UCSD-AML1 (cell line): ENCODE measurements around the gene LRMDA.

Experiments
- DNase-seq: peaks from one replicate; lab custom pipeline; 2025; ENCODE audit not compliant: unreplicated experiment; lab: John Stamatoyannopoulos, UW

LRMDA gene

GRCh38 chr10:75632805-75633462 lies 201.5 kb downstream of the LRMDA start:
- DNase-seq, result no peak

- DNase-seq, result no peak
These were observed 202.1 kb downstream of the LRMDA start for GRCh38 chr10:75633568-75633967.

- DNase-seq, result no peak
These were observed 203.5 kb downstream of the LRMDA start for GRCh38 chr10:75634947-75635346.

GRCh38 chr10:75638752-75639151 lies 207.3 kb downstream of the LRMDA start:
- DNase-seq, result no peak

- no peak for DNase-seq
These were observed 208.3 kb downstream of the LRMDA start for GRCh38 chr10:75639736-75640135.

GRCh38 chr10:75640381-75640780 lies 209.0 kb downstream of the LRMDA start:
- no peak for DNase-seq

GRCh38 chr10:75640803-75641202 lies 209.4 kb downstream of the LRMDA start:
- no peak for DNase-seq

GRCh38 chr10:75643405-75643804 lies 212.0 kb downstream of the LRMDA start:
- DNase-seq, result no peak

GRCh38 chr10:75643944-75644692 lies 212.7 kb downstream of the LRMDA start:
- DNase-seq, result no peak

GRCh38 chr10:75645704-75646103 lies 214.3 kb downstream of the LRMDA start:
- no peak for DNase-seq

GRCh38 chr10:75646218-75646915 lies 214.9 kb downstream of the LRMDA start:
- no peak for DNase-seq

GRCh38 chr10:75646916-75647315 lies 215.5 kb downstream of the LRMDA start:
- DNase-seq, result no peak

- no peak for DNase-seq
These were observed 216.3 kb downstream of the LRMDA start for GRCh38 chr10:75647675-75648074.

- DNase-seq, result no peak
These were observed 216.9 kb downstream of the LRMDA start for GRCh38 chr10:75648351-75648750.

- DNase-seq, result no peak
These were observed 217.4 kb downstream of the LRMDA start for GRCh38 chr10:75648854-75649253.

- DNase-seq, result no peak
These were observed 218.0 kb downstream of the LRMDA start for GRCh38 chr10:75649466-75649865.

GRCh38 chr10:75650648-75651047 lies 219.2 kb downstream of the LRMDA start:
- DNase-seq, result no peak

- DNase-seq, result peak; percentile 20
These were observed 220.0 kb downstream of the LRMDA start for GRCh38 chr10:75651417-75651816.

GRCh38 chr10:75652146-75652740 lies 220.8 kb downstream of the LRMDA start:
- no peak for DNase-seq

- DNase-seq, result no peak
These were observed 222.3 kb downstream of the LRMDA start for GRCh38 chr10:75653761-75654160.

GRCh38 chr10:75654171-75654771 lies 222.8 kb downstream of the LRMDA start:
- DNase-seq, result no peak
